Middle frontal gyrus (tissue), 1 donor: ENCODE measurements around the gene LLGL2.

Source experiments
- DNase-seq: peaks from one replicate; pipeline ENCODE4 v3.0.0-alpha.2; 2015; ENCODE audit warnings: low spot score; ENCODE audit errors: extremely low spot score

LLGL2 gene

GRCh38 chr17:75612906-75613626, 87.6 kb downstream of the LLGL2 start:
- DNase-seq = no peak

GRCh38 chr17:75614006-75614405, 88.5 kb downstream of the LLGL2 start:
- DNase-seq = no peak

GRCh38 chr17:75614556-75615270, 89.2 kb downstream of the LLGL2 start:
- DNase-seq = no peak

- DNase-seq = no peak
Observed at GRCh38 chr17:75615301-75615700, 89.8 kb downstream of the LLGL2 start.

GRCh38 chr17:75616521-75617122, 91.1 kb downstream of the LLGL2 start:
- no peak for DNase-seq

GRCh38 chr17:75617218-75617617, 91.7 kb downstream of the LLGL2 start:
- DNase-seq = no peak

GRCh38 chr17:75617675-75618074, 92.2 kb downstream of the LLGL2 start:
- DNase-seq = no peak

GRCh38 chr17:75619506-75620431, 94.3 kb downstream of the LLGL2 start:
- DNase-seq = no peak

- DNase-seq = no peak
Observed at GRCh38 chr17:75621489-75621888, 96.0 kb downstream of the LLGL2 start.

- DNase-seq = no peak
Observed at GRCh38 chr17:75622076-75622475, 96.6 kb downstream of the LLGL2 start.

GRCh38 chr17:75622771-75623273, 97.3 kb downstream of the LLGL2 start:
- DNase-seq = no peak

GRCh38 chr17:75623386-75623785, 97.9 kb downstream of the LLGL2 start:
- DNase-seq = no peak

- no peak for DNase-seq
Observed at GRCh38 chr17:75624021-75624420, 98.5 kb downstream of the LLGL2 start.
